OCI-LY1 (cell line): Measurements from ENCODE around the gene SPTLC2.

Source experiments
- H2AFZ ChIP-seq: fragments of 200-600 bp; sonication (generic), shearing (Covaris generic); 2 replicates; pipeline ENCODE4 v1.6.0; 2014; ENCODE audit warnings: antibody characterized with exemption, mild to moderate bottlenecking, low read length
- H3F3A ChIP-seq: fragments of 200-600 bp; sonication (generic), shearing (Covaris generic); 2 replicates; pipeline ENCODE4 v1.6.0; 2014; ENCODE audit warnings: mild to moderate bottlenecking, antibody characterized with exemption, low read length, moderate library complexity; ENCODE audit not compliant: insufficient read depth
- H3K27ac ChIP-seq: fragments of 200-600 bp; sonication (generic); 2 replicates; pipeline ENCODE4 v1.5.1; 2014; ENCODE audit warnings: low read length, mixed run types, mild to moderate bottlenecking, low read depth; ENCODE audit not compliant: poor library complexity, severe bottlenecking
- H3K27me3 ChIP-seq: fragments of 200-600 bp; sonication (generic); 2 replicates; pipeline ENCODE4 v1.6.0; 2014; ENCODE audit warnings: antibody characterized with exemption, mild to moderate bottlenecking, low read length, moderate library complexity; ENCODE audit not compliant: insufficient read depth
- H3K36me3 ChIP-seq: fragments of 200-600 bp; sonication (generic); 2 replicates; pipeline ENCODE4 v1.6.1; 2014; ENCODE audit warnings: mild to moderate bottlenecking, antibody characterized with exemption, low read length, moderate library complexity, mixed read lengths; ENCODE audit not compliant: insufficient read depth
- H3K4me1 ChIP-seq: fragments of 200-600 bp; sonication (generic); 2 replicates; pipeline ENCODE4 v1.5.1; 2014; ENCODE audit warnings: mild to moderate bottlenecking, low read length, moderate library complexity; ENCODE audit not compliant: insufficient read depth, severe bottlenecking
- H3K4me2 ChIP-seq: fragments of 200-600 bp; sonication (generic), shearing (Covaris generic); 2 replicates; pipeline ENCODE4 v1.6.1; 2014; ENCODE audit warnings: low read length
- H3K4me3 ChIP-seq: fragments of 200-600 bp; sonication (generic); 2 replicates; pipeline ENCODE4 v1.5.1; 2014; ENCODE audit warnings: low read length, low read depth, mild to moderate bottlenecking, mixed read lengths; ENCODE audit not compliant: poor library complexity, severe bottlenecking
- H3K79me2 ChIP-seq: fragments of 200-600 bp; shearing (Covaris generic); 2 replicates; pipeline ENCODE4 v1.6.1; 2016; ENCODE audit warnings: mixed run types, low read length, mixed read lengths; ENCODE audit not compliant: insufficient read depth
- H3K9ac ChIP-seq: fragments of 200-600 bp; sonication (generic), shearing (Covaris generic); 2 replicates; pipeline ENCODE4 v1.6.1; 2014; ENCODE audit warnings: mild to moderate bottlenecking, low read length, mixed read lengths
- H3K9me2 ChIP-seq: fragments of 200-600 bp; sonication (generic), shearing (Covaris generic); 2 replicates; pipeline ENCODE4 v1.6.1; 2014; ENCODE audit warnings: low read depth, mild to moderate bottlenecking, low read length, mixed read lengths
- H3K9me3 ChIP-seq: fragments of 200-600 bp; shearing (Covaris generic); 2 replicates; pipeline ENCODE4 v1.6.1; 2014; ENCODE audit warnings: low read length, mixed read lengths
- H4K20me1 ChIP-seq: fragments of 200-600 bp; sonication (generic), shearing (Covaris generic); 2 replicates; pipeline ENCODE4 v1.6.0; 2016; ENCODE audit warnings: mild to moderate bottlenecking, low read length; ENCODE audit not compliant: insufficient read depth
- CTCF ChIP-seq: fragments of 200-600 bp; sonication (generic), shearing (Covaris generic); IDR thresholded peaks from 2 replicates; pipeline ENCODE4 v1.5.1; 2017; ENCODE audit warnings: mild to moderate bottlenecking, antibody characterized with exemption, low read length, moderate library complexity, mixed read lengths
- EZH2 ChIP-seq: fragments of 200-600 bp; sonication (generic), shearing (Covaris generic); IDR thresholded peaks from 2 replicates; pipeline ENCODE4 v1.8.0; 2017; ENCODE audit warnings: borderline replicate concordance, mixed run types, mild to moderate bottlenecking, antibody characterized with exemption, low read length, moderate library complexity, mixed read lengths

SPTLC2 gene

DNA sequence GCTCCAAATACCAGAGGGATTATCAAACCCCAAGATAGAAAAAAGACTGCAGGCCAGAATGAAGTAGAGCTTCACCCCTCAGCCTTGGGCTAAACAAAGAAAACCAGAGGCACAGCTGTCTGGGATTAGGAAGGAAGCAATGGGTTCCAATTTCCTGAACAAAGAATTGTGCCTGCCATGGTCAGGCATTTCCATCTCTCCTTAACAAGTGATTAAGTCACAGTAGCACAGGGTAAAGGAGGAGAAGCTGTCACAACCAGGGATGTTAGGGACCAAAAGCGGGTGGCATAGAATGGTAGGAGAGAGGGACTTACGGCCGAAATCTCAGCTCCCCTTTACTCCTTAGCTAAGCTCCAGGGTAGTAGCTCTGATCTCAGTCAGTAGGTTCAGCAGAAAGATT is 33.9 kb downstream of the SPTLC2 start:
- TF ChIP-seq CTCF (no peak), EZH2 (no peak)
- no peak overlapping the region for H3K9ac ChIP-seq
- H3K4me2 ChIP-seq, result no peak overlapping the region
- no peaks in the 10 kb centered on the region for H3F3A ChIP-seq
- H3K79me2 ChIP-seq, result peaks cover 50% of the 10 kb centered on the region
- H3K27ac ChIP-seq, result no peak overlapping the region
- no peaks in the 10 kb centered on the region for H3K27me3 ChIP-seq
- no peak overlapping the region for H3K4me3 ChIP-seq
- no peaks in the 10 kb centered on the region for H3K9me2 ChIP-seq
- H2AFZ ChIP-seq, result no peak overlapping the region
- no peaks in the 10 kb centered on the region for H3K9me3 ChIP-seq
- peaks cover 53% of the 10 kb centered on the region for H3K4me1 ChIP-seq
- no peaks in the 10 kb centered on the region for H4K20me1 ChIP-seq
- H3K36me3 ChIP-seq, result peaks cover 20% of the 10 kb centered on the region; the same call in 1 of the 2 replicates

DNA sequence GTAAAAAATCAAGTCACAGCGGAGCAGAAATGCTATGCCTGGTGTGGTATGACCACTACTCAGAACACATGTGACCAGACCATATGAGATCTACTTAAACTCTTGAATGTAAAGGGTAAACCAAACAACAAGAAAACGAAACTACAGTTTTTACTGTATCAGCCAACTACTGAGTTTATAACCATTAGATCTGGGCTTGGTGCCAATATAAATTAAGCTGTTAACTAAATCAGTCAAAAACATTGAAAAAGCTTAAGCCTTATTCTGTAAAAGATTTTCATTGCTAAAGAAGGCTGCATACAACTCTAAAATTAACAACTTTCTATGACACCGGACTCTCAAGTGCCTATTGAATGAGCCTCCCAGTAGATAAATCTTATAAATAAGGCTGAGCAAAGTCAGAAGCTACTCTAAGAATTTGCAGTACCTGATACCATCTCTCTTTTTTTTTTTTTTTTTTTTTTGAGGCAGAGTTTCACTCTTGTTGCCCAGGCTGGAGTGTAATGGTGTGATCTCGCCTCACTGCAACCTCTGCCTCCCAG is 35.4 kb downstream of the SPTLC2 start:
- peak overlapping the region; percentile 54 for H3K4me2 ChIP-seq
- H3K4me1 ChIP-seq, result peaks cover 38% of the 10 kb centered on the region
- TF ChIP-seq CTCF (no peak), EZH2 (no peak)
- H3F3A ChIP-seq, result no peaks in the 10 kb centered on the region
- peaks cover 19% of the 10 kb centered on the region; the same call in 1 of the 2 replicates for H3K36me3 ChIP-seq
- H3K9me3 ChIP-seq, result no peaks in the 10 kb centered on the region
- no peaks in the 10 kb centered on the region for H4K20me1 ChIP-seq
- peaks cover 45% of the 10 kb centered on the region for H3K79me2 ChIP-seq
- H3K9me2 ChIP-seq, result no peaks in the 10 kb centered on the region
- H3K27me3 ChIP-seq, result no peaks in the 10 kb centered on the region
- H3K4me3 ChIP-seq, result peak overlapping the region; percentile 17
- H2AFZ ChIP-seq, result no peak overlapping the region
- H3K27ac ChIP-seq, result peak overlapping the region; percentile 57
- H3K9ac ChIP-seq, result peak overlapping the region; percentile 11; the same call in 1 of the 2 replicates

GRCh38 chr14:77580477-77580876 is 36.0 kb downstream of the SPTLC2 start:
- no peaks in the 10 kb centered on the region for H3F3A ChIP-seq
- no peaks in the 10 kb centered on the region for H3K9me2 ChIP-seq
- no peaks in the 10 kb centered on the region for H3K9me3 ChIP-seq
- no peaks in the 10 kb centered on the region for H4K20me1 ChIP-seq
- TF ChIP-seq EZH2 (no peak), CTCF (no peak)
- peak overlapping the region; percentile 54; the same call in 1 of the 2 replicates for H3K4me2 ChIP-seq
- peaks cover 44% of the 10 kb centered on the region for H3K79me2 ChIP-seq
- H3K4me3 ChIP-seq, result no peak overlapping the region
- peaks cover 33% of the 10 kb centered on the region for H3K4me1 ChIP-seq
- H3K9ac ChIP-seq, result no peak overlapping the region; the same call in 1 of the 2 replicates
- H3K27me3 ChIP-seq, result no peaks in the 10 kb centered on the region
- peak overlapping the region; percentile 57 for H3K27ac ChIP-seq
- peaks cover 24% of the 10 kb centered on the region; the same call in 1 of the 2 replicates for H3K36me3 ChIP-seq
- H2AFZ ChIP-seq, result no peak overlapping the region
